ENCODE results near the gene TRANK1. TPM values are rescaled to one million over a fixed set of nuclear protein-coding genes. Genes with fewer than 3 reads are reported as not detected.
"Not testable (repeated sequence)": the region's sequence is repeated elsewhere in the genome, so short reads cannot be mapped to it uniquely, and the experiment has no call there.

Gene TRANK1
- total RNA-seq, 4 donors from 2014 or later, result 2.5 to 4.8 (median 3.7) TPM

GRCh38 chr3:36891701-36892160, 53.1 kb downstream of the TRANK1 start:
- peaks cover 3% of the 10 kb centered on the region for H3K4me1 ChIP-seq
- no peak for DNase-seq (ENCODE audit: low spot score in 2 of 2)
- peaks cover 45% of the 10 kb centered on the region for H3K36me3 ChIP-seq
- TF ChIP-seq POLR2A (IDR thresholded peaks at IDR 0.05) (no peak), EP300 (IDR thresholded peaks at IDR 0.05) (no peak), POLR2AphosphoS5 (IDR thresholded peaks at IDR 0.05) (no peak), CTCF (IDR thresholded peaks at IDR 0.05) (no peak)
- 66% methylated on average over 4 of the region's 4 CpGs for WGBS
- no peak overlapping the region for H3K27ac ChIP-seq
- no peaks in the 10 kb centered on the region for H3K27me3 ChIP-seq
- H3K4me3 ChIP-seq, result no peak overlapping the region
- H3K9me3 ChIP-seq, result no peaks in the 10 kb centered on the region

- not testable (repeated sequence) for H3K27ac ChIP-seq; H3K4me3 ChIP-seq; H3K4me1 ChIP-seq; H3K27me3 ChIP-seq; H3K9me3 ChIP-seq; DNase-seq (ENCODE audit: low spot score in 2 of 2)
- WGBS, result 83% methylated on average over 7 of the region's 7 CpGs
- H3K36me3 ChIP-seq, result peaks cover 47% of the 10 kb centered on the region
Observed at GRCh38 chr3:36891097-36891496, 53.8 kb downstream of the TRANK1 start.

- H3K27ac ChIP-seq, result no peak overlapping the region
- H3K4me3 ChIP-seq, result no peak overlapping the region
- peaks cover 47% of the 10 kb centered on the region for H3K36me3 ChIP-seq
- no peak for TF ChIP-seq POLR2A (IDR thresholded peaks at IDR 0.05)
- TF ChIP-seq POLR2AphosphoS5 (IDR thresholded peaks at IDR 0.05), result no peak
- TF ChIP-seq CTCF (IDR thresholded peaks at IDR 0.05), result no peak
- TF ChIP-seq EP300 (IDR thresholded peaks at IDR 0.05), result no peak
- DNase-seq (ENCODE audit: low spot score in 2 of 2), result no peak
- H3K9me3 ChIP-seq, result no peaks in the 10 kb centered on the region
- H3K27me3 ChIP-seq, result no peaks in the 10 kb centered on the region
- peaks cover 3% of the 10 kb centered on the region for H3K4me1 ChIP-seq
Observed at GRCh38 chr3:36890261-36890660, 54.6 kb downstream of the TRANK1 start.

GRCh38 chr3:36881735-36882134, 63.1 kb downstream of the TRANK1 start:
- H3K9me3 ChIP-seq, result no peaks in the 10 kb centered on the region
- 72% methylated on average over 4 of the region's 4 CpGs for WGBS
- DNase-seq (ENCODE audit: low spot score in 2 of 2), result no peak
- no peak for TF ChIP-seq POLR2A (IDR thresholded peaks at IDR 0.05)
- TF ChIP-seq POLR2AphosphoS5 (IDR thresholded peaks at IDR 0.05), result no peak
- no peak for TF ChIP-seq EP300 (IDR thresholded peaks at IDR 0.05)
- TF ChIP-seq CTCF (IDR thresholded peaks at IDR 0.05), result no peak
- peaks cover 12% of the 10 kb centered on the region for H3K36me3 ChIP-seq
- H3K27me3 ChIP-seq, result no peaks in the 10 kb centered on the region
- H3K4me1 ChIP-seq, result no peaks in the 10 kb centered on the region
- no peak overlapping the region for H3K27ac ChIP-seq
- no peak overlapping the region for H3K4me3 ChIP-seq

GRCh38 chr3:36879842-36880241, 65.0 kb downstream of the TRANK1 start:
- WGBS, result 85% methylated on average over 1 of the region's 1 CpG
- not testable (repeated sequence) for H3K4me1 ChIP-seq; H3K9me3 ChIP-seq; H3K27me3 ChIP-seq; DNase-seq (ENCODE audit: low spot score in 2 of 2); H3K27ac ChIP-seq; H3K36me3 ChIP-seq; H3K4me3 ChIP-seq

- no peak for DNase-seq (ENCODE audit: low spot score in 2 of 2)
- H3K27me3 ChIP-seq, result no peaks in the 10 kb centered on the region
- H3K27ac ChIP-seq, result no peak overlapping the region
- WGBS, result 87% methylated on average over 9 of the region's 9 CpGs
- no peak overlapping the region for H3K4me3 ChIP-seq
- H3K4me1 ChIP-seq, result no peaks in the 10 kb centered on the region
- no peaks in the 10 kb centered on the region for H3K36me3 ChIP-seq
- H3K9me3 ChIP-seq, result no peaks in the 10 kb centered on the region
- TF ChIP-seq CTCF (IDR thresholded peaks at IDR 0.05) (no peak), EP300 (IDR thresholded peaks at IDR 0.05) (no peak), POLR2A (IDR thresholded peaks at IDR 0.05) (no peak), POLR2AphosphoS5 (IDR thresholded peaks at IDR 0.05) (no peak)
Observed at GRCh38 chr3:36877930-36878685, 66.7 kb downstream of the TRANK1 start.

All from suprapubic skin (tissue), 4 donors.